SK-N-SH (cell line): ENCODE measurements around the gene SMYD3. TPM values are rescaled to one million over a fixed set of nuclear protein-coding genes. Genes with fewer than 3 reads are reported as not detected.

ENCODE experiments used
- CTCF ChIA-PET: fragments of 300-600, 350-600 bp; formaldehyde crosslinking; extraction: SDS; loops from one replicate; lab custom pipeline; 2021; lab: Yijun Ruan, JAX
- POLR2A ChIA-PET: fragments of 350-600 bp; sonication (Branson Sonifier 250); formaldehyde crosslinking; extraction: SDS; loops from one replicate; lab custom pipeline; 2020; ENCODE audit warnings: antibody characterized with exemption, inconsistent platforms; lab: Yijun Ruan, JAX
- DNase-seq: peaks from one replicate; pipeline ENCODE4 v3.0.0; 2012
- H2AFZ ChIP-seq: fragments of 200-600 bp; sonication (generic); 2 replicates; pipeline ENCODE4 v1.8.1; 2016; ENCODE audit warnings: antibody characterized with exemption, mild to moderate bottlenecking, low read depth
- H3F3A ChIP-seq: fragments of 200-600 bp; sonication (generic); replicated peaks from 2 replicates; pipeline ENCODE3; 2016; ENCODE audit warnings: antibody characterized with exemption, mild to moderate bottlenecking; ENCODE audit not compliant: insufficient read depth
- H3K27ac ChIP-seq, 2 experiments: fragments of 200-500 bp in 1 of 2; fragments of 200-600 bp in 1 of 2; sonication (Bioruptor generic) in 1 of 2; sonication (generic), shearing (Covaris generic) in 1 of 2; 2 replicates each; pipeline versions ENCODE4 v1.5.1 to v1.6.1; 2014 to 2016; ENCODE audit warnings: low read depth in 2 of 2, inconsistent platforms in 1 of 2, low read length in 1 of 2, mild to moderate bottlenecking in 1 of 2, mixed read lengths in 1 of 2
- H3K27me3 ChIP-seq: fragments of 200-600 bp; sonication (generic), shearing (Covaris generic); 2 replicates; pipeline ENCODE4 v1.6.1; 2016; ENCODE audit warnings: mixed run types; ENCODE audit not compliant: insufficient read depth
- H3K36me3 ChIP-seq, 2 experiments: fragments of 200-500 bp in 1 of 2; fragments of 200-600 bp in 1 of 2; sonication (Bioruptor generic) in 1 of 2; sonication (generic) in 1 of 2; replicated peaks in 1 of 2; 2 replicates each; pipeline versions ENCODE3 to v1.5.1; 2014 to 2016; ENCODE audit warnings: low read length in 1 of 2, mild to moderate bottlenecking in 1 of 2; ENCODE audit not compliant: insufficient read depth in 2 of 2, control insufficient read depth in 1 of 2
- H3K4me1 ChIP-seq, 2 experiments: fragments of 200-500 bp in 1 of 2; fragments of 200-600 bp in 1 of 2; sonication (Bioruptor generic) in 1 of 2; sonication (generic), shearing (Covaris generic) in 1 of 2; 2 replicates each; pipeline versions ENCODE4 v1.5.1 to v1.6.1; 2014 to 2016; ENCODE audit warnings: low read depth in 1 of 2, low read length in 1 of 2, mixed run types in 1 of 2; ENCODE audit not compliant: insufficient read depth in 2 of 2, control insufficient read depth in 1 of 2
- H3K4me2 ChIP-seq: fragments of 200-600 bp; sonication (generic), shearing (Covaris generic); 2 replicates; pipeline ENCODE4 v1.6.1; 2017; ENCODE audit warnings: mixed run types
- H3K4me3 ChIP-seq, 2 experiments: fragments of 200-500 bp in 1 of 2; fragments of 200-600 bp in 1 of 2; sonication (Bioruptor generic) in 1 of 2; sonication (generic), shearing (Covaris generic) in 1 of 2; 2 replicates each; pipeline versions ENCODE4 v1.5.1 to v1.8.1; 2014 to 2016; ENCODE audit warnings: low read depth in 2 of 2, inconsistent platforms in 1 of 2, low read length in 1 of 2, mild to moderate bottlenecking in 1 of 2, mixed read lengths in 1 of 2, moderate library complexity in 1 of 2
- H3K79me2 ChIP-seq: fragments of 200-600 bp; sonication (generic); 2 replicates; pipeline ENCODE4 v1.8.1; 2017; ENCODE audit warnings: mild to moderate bottlenecking; ENCODE audit not compliant: insufficient read depth
- H3K9ac ChIP-seq: fragments of 200-600 bp; sonication (generic); 2 replicates; pipeline ENCODE4 v1.6.1; 2017; ENCODE audit warnings: mixed run types
- H3K9me2 ChIP-seq: fragments of 200-600 bp; sonication (generic); 2 replicates; pipeline ENCODE4 v1.6.1; 2017; ENCODE audit warnings: mixed run types
- H3K9me3 ChIP-seq: fragments of 200-600 bp; sonication (generic); 2 replicates; pipeline ENCODE4 v1.6.1; 2017; ENCODE audit warnings: mixed run types, mild to moderate bottlenecking, moderate library complexity
- H4K20me1 ChIP-seq: fragments of 200-600 bp; sonication (generic); 2 replicates; pipeline ENCODE4 v1.6.1; 2017; ENCODE audit warnings: mild to moderate bottlenecking, mixed run types; ENCODE audit not compliant: insufficient read depth
- CTCF ChIP-seq: fragments of 200-600 bp; sonication (generic); IDR thresholded peaks from 2 replicates; pipeline ENCODE4 v1.6.1; 2017; ENCODE audit warnings: antibody characterized with exemption, mild to moderate bottlenecking, moderate library complexity
- GABPA ChIP-seq: IDR thresholded peaks from 2 replicates; pipeline ENCODE4 v1.4.0; 2012; ENCODE audit warnings: low read depth, mild to moderate bottlenecking
- IRF3 ChIP-seq: fragments of 150-350 bp; IDR thresholded peaks from 2 replicates; pipeline ENCODE4 v1.6.1; 2016; ENCODE audit warnings: mild to moderate bottlenecking, low read depth, low read length
- JUND ChIP-seq: IDR thresholded peaks from 2 replicates; pipeline ENCODE4 v1.4.0; 2012
- NRF1 ChIP-seq: IDR thresholded peaks from 2 replicates; pipeline ENCODE4 v1.6.1; 2012; ENCODE audit warnings: low read depth, mild to moderate bottlenecking, low read length
- RFX5 ChIP-seq: IDR thresholded peaks from 2 replicates; pipeline ENCODE4 v1.6.1; 2012; ENCODE audit warnings: mild to moderate bottlenecking, improper control_type of control experiment, low read length
- TAF1 ChIP-seq: IDR thresholded peaks from 2 replicates; pipeline ENCODE4 v1.6.1; 2012; ENCODE audit warnings: low read depth, mild to moderate bottlenecking, low read length, moderate library complexity, borderline replicate concordance
- TCF12 ChIP-seq: IDR thresholded peaks from 2 replicates; pipeline ENCODE4 v1.4.0; 2012
- TEAD4 ChIP-seq: IDR thresholded peaks from 2 replicates; pipeline ENCODE4 v1.4.0; 2012; ENCODE audit warnings: mild to moderate bottlenecking, borderline replicate concordance; ENCODE audit not compliant: insufficient read depth
- YY1 ChIP-seq: IDR thresholded peaks from 2 replicates; pipeline ENCODE4 v1.4.0; 2012; ENCODE audit warnings: low read depth, mild to moderate bottlenecking
- WGBS: methylation state at CpG from one replicate; pipeline ENCODE4 v1.1.6; 2017; ENCODE audit warnings: low lambda C conversion rate; 5-methylcytosine and 5-hydroxymethylcytosine counted together
- polyA plus RNA-seq, 3 experiments: library from polyadenylated mRNA; depleted of rRNA; stranded (reverse); fragments of >200 nt; gene quantifications; 2 replicates each; pipeline ENCODE4 v1.2.3, GENCODE V29; 2012

The SMYD3 gene
- polyA plus RNA-seq, 1 of the 3 experiments (the other 2 are of a cell fraction): 31.4 TPM

- no peak for DNase-seq
These were observed 325.8 kb downstream of the SMYD3 start for GRCh38 chr1:246181241-246181640.

GRCh38 chr1:246179401-246179800, 327.7 kb downstream of the SMYD3 start:
- WGBS: 84% methylated on average over 1 of the region's 1 CpG
- H3F3A ChIP-seq: no peaks in the 10 kb centered on the region

More at GRCh38 chr1:246181241-246181640, 325.8 kb downstream of the SMYD3 start:
- Histone ChIP-seq H3K4me2 (no peak overlapping the region), H3F3A (no peaks in the 10 kb centered on the region), H3K4me1 (no peaks in the 10 kb centered on the region), H3K9me3 (no peaks in the 10 kb centered on the region), H3K27ac (no peak overlapping the region), H3K9me2 (no peaks in the 10 kb centered on the region), H4K20me1 (no peaks in the 10 kb centered on the region), H3K79me2 (no peaks in the 10 kb centered on the region), H3K36me3 (no peaks in the 10 kb centered on the region), H3K4me3 (no peak overlapping the region), H2AFZ (no peak overlapping the region), H3K27me3 (no peaks in the 10 kb centered on the region), H3K9ac (no peak overlapping the region)
- ChIA-PET CTCF (no interaction called here), POLR2A (no interaction called here)
- no peak for TF ChIP-seq CTCF
- TF ChIP-seq YY1: no peak
- no peak for TF ChIP-seq TAF1
- no peak for TF ChIP-seq NRF1

More at GRCh38 chr1:246179401-246179800, 327.7 kb downstream of the SMYD3 start:
- Histone ChIP-seq H3K27ac (no peak overlapping the region), H3K4me1 (no peaks in the 10 kb centered on the region), H4K20me1 (no peaks in the 10 kb centered on the region), H3K9me2 (no peaks in the 10 kb centered on the region), H3K36me3 (no peaks in the 10 kb centered on the region), H3K27me3 (no peaks in the 10 kb centered on the region), H3K9ac (no peak overlapping the region), H2AFZ (no peak overlapping the region), H3K9me3 (no peaks in the 10 kb centered on the region), H3K79me2 (no peaks in the 10 kb centered on the region), H3K4me2 (no peak overlapping the region), H3K4me3 (no peak overlapping the region)
- TF ChIP-seq JUND: no peak
- TF ChIP-seq TEAD4: no peak
- TF ChIP-seq GABPA: no peak
- no peak for TF ChIP-seq RFX5
- no peak for TF ChIP-seq TCF12
- TF ChIP-seq IRF3: no peak
- CTCF ChIA-PET: no interaction called here
- POLR2A ChIA-PET: no interaction called here
- DNase-seq: no peak
